Left ventricle myocardium inferior (tissue), 1 donor: ENCODE results near the gene RAP1GAP2. TPM values are rescaled to one million over a fixed set of nuclear protein-coding genes. Genes with fewer than 3 reads are reported as not detected.

Source experiments
- DNase-seq: peaks from one replicate; pipeline ENCODE4 v3.0.0-alpha.2; 2020
- H3K27ac ChIP-seq: fragments of 200-600 bp; replicated peaks from 2 replicates; pipeline ENCODE4 v1.8.0; 2021
- H3K27me3 ChIP-seq: fragments of 200-600 bp; 2 replicates; pipeline ENCODE4 v1.8.0; 2021; ENCODE audit warnings: low read depth
- H3K36me3 ChIP-seq: fragments of 200-600 bp; 2 replicates; pipeline ENCODE4 v1.8.0; 2021
- H3K4me1 ChIP-seq: fragments of 200-600 bp; 2 replicates; pipeline ENCODE4 v1.8.0; 2021
- H3K4me3 ChIP-seq: fragments of 200-600 bp; 2 replicates; pipeline ENCODE4 v1.8.0; 2021; ENCODE audit warnings: mild to moderate bottlenecking, moderate library complexity
- H3K9me3 ChIP-seq: fragments of 200-600 bp; replicated peaks from 2 replicates; pipeline ENCODE4 v1.8.0; 2021
- CTCF ChIP-seq: fragments of 200-600 bp; IDR thresholded peaks from 2 replicates; pipeline ENCODE4 v1.8.0; 2021; ENCODE audit warnings: antibody characterized with exemption, mild to moderate bottlenecking, borderline replicate concordance
- intact Hi-C: fragments of 100-400 bp; cut with micrococcal nuclease; formaldehyde crosslinking; loops from one replicate; pipeline ENCODE4 v1.11.0; 2022
- total RNA-seq: library from RNA; stranded (reverse); fragmentation: NEBNext Ultra II Directional; extraction: Animal tissue kit (Norgen Biotek cat#: 25700); gene quantifications from one replicate; pipeline ENCODE4 v1.2.1, GENCODE V29; 2021
- donor health status: DM: no; HTN: yes; CAD: no; lungs with severe emphysema.

The RAP1GAP2 gene
- total RNA-seq, 1 donor from 2014 or later: 63.8 TPM

GRCh38 chr17:2965621-2966595 lies 169.7 kb downstream of the RAP1GAP2 start:
- intact Hi-C loops: no loop called here
- peak overlapping the region; percentile 88 for H3K27ac ChIP-seq
- no peak overlapping the region for H3K4me3 ChIP-seq
- no peaks in the 10 kb centered on the region for H3K27me3 ChIP-seq
- no peaks in the 10 kb centered on the region for H3K9me3 ChIP-seq
- TF ChIP-seq CTCF: no peak
- peaks cover 30% of the 10 kb centered on the region for H3K4me1 ChIP-seq
- DNase-seq: no peak
- no peaks in the 10 kb centered on the region for H3K36me3 ChIP-seq

GRCh38 chr17:2967515-2967914 lies 171.3 kb downstream of the RAP1GAP2 start:
- H3K36me3 ChIP-seq: no peaks in the 10 kb centered on the region
- intact Hi-C loops: no loop called here
- peak overlapping the region; percentile 88 for H3K27ac ChIP-seq
- TF ChIP-seq CTCF: peak; percentile 20
- H3K27me3 ChIP-seq: no peaks in the 10 kb centered on the region
- H3K9me3 ChIP-seq: no peaks in the 10 kb centered on the region
- H3K4me1 ChIP-seq: peaks cover 30% of the 10 kb centered on the region
- DNase-seq: peak; percentile 28
- no peak overlapping the region for H3K4me3 ChIP-seq

GRCh38 chr17:2971851-2972250 lies 175.6 kb downstream of the RAP1GAP2 start:
- Histone ChIP-seq H3K4me1 (peaks cover 12% of the 10 kb centered on the region), H3K27ac (no peak overlapping the region), H3K4me3 (no peak overlapping the region), H3K27me3 (no peaks in the 10 kb centered on the region), H3K9me3 (no peaks in the 10 kb centered on the region), H3K36me3 (no peaks in the 10 kb centered on the region)
- intact Hi-C loops: no loop called here
- DNase-seq: no peak
- TF ChIP-seq CTCF: no peak

- intact Hi-C loops: no loop called here
- H3K4me1 ChIP-seq: peaks cover 4% of the 10 kb centered on the region
- no peak overlapping the region for H3K27ac ChIP-seq
- no peaks in the 10 kb centered on the region for H3K27me3 ChIP-seq
- no peak for DNase-seq
- no peak for TF ChIP-seq CTCF
- H3K9me3 ChIP-seq: no peaks in the 10 kb centered on the region
- no peaks in the 10 kb centered on the region for H3K36me3 ChIP-seq
- no peak overlapping the region for H3K4me3 ChIP-seq
These were observed 176.5 kb downstream of the RAP1GAP2 start for GRCh38 chr17:2972749-2973148.

GRCh38 chr17:2974347-2974746 lies 178.1 kb downstream of the RAP1GAP2 start:
- no peak overlapping the region for H3K4me3 ChIP-seq
- TF ChIP-seq CTCF: no peak
- H3K27me3 ChIP-seq: no peaks in the 10 kb centered on the region
- intact Hi-C loops: no loop called here
- H3K36me3 ChIP-seq: no peaks in the 10 kb centered on the region
- H3K9me3 ChIP-seq: no peaks in the 10 kb centered on the region
- DNase-seq: no peak
- no peaks in the 10 kb centered on the region for H3K4me1 ChIP-seq
- H3K27ac ChIP-seq: no peak overlapping the region
